Keratinocyte (primary cell): ENCODE data around the gene PALD1. TPM values are rescaled to one million over a fixed set of nuclear protein-coding genes. Genes with fewer than 3 reads are reported as not detected.

Experiments used
- DNase-seq: peaks from one replicate; pipeline ENCODE4 v3.0.0-alpha.2; 2011; ENCODE audit warnings: low read depth, missing footprints, low spot score
- FAIRE-seq: peaks from 2 replicates; lab custom pipeline; 2011; peaks lifted over from hg19 to GRCh38; lab: Jason Lieb, UNC
- H2AFZ ChIP-seq: 2 replicates; pipeline ENCODE4 v1.6.0; 2012; ENCODE audit warnings: low read length, control low read depth, inconsistent platforms; ENCODE audit not compliant: control insufficient read depth
- H3K27ac ChIP-seq: 2 replicates; pipeline ENCODE4 v1.5.1; 2011; ENCODE audit warnings: low read length; ENCODE audit not compliant: control insufficient read depth, insufficient read depth
- H3K27me3 ChIP-seq: 3 replicates; pipeline ENCODE4 v1.6.0; 2011; ENCODE audit warnings: low read length; ENCODE audit not compliant: control insufficient read depth, insufficient read depth; ENCODE audit errors: extremely low read depth
- H3K36me3 ChIP-seq, 2 experiments: 2 replicates in 1 of 2; 3 replicates in 1 of 2; pipeline ENCODE4 v1.5.1; 2011; ENCODE audit warnings: low read length in 2 of 2, mild to moderate bottlenecking in 1 of 2; ENCODE audit not compliant: control insufficient read depth in 2 of 2, insufficient read depth in 2 of 2; ENCODE audit errors: extremely low read depth in 1 of 2
- H3K4me1 ChIP-seq: 3 replicates; pipeline ENCODE4 v1.5.1; 2011; ENCODE audit warnings: low read length; ENCODE audit not compliant: control insufficient read depth, insufficient read depth; ENCODE audit errors: extremely low read depth
- H3K4me2 ChIP-seq: 3 replicates; pipeline ENCODE4 v1.6.0; 2011; ENCODE audit warnings: low read depth, low read length; ENCODE audit not compliant: control insufficient read depth, insufficient read depth; ENCODE audit errors: extremely low read depth
- H3K4me3 ChIP-seq, 3 experiments: fragments of 200-600 bp in 1 of 3; sonication (generic) in 1 of 3; 2 replicates in 2 of 3; 3 replicates in 1 of 3; pipeline ENCODE4 v1.5.1; 2011 to 2016; ENCODE audit warnings: low read length in 3 of 3, mild to moderate bottlenecking in 3 of 3, control low read depth in 2 of 3, inconsistent platforms in 1 of 3, low read depth in 1 of 3, mixed read lengths in 1 of 3, mixed run types in 1 of 3, moderate library complexity in 1 of 3; ENCODE audit not compliant: control insufficient read depth in 2 of 3, insufficient read depth in 2 of 3; ENCODE audit errors: extremely low read depth in 1 of 3
- H3K79me2 ChIP-seq: 2 replicates; pipeline ENCODE4 v1.6.0; 2012; ENCODE audit warnings: low read length; ENCODE audit not compliant: control insufficient read depth, insufficient read depth
- H3K9ac ChIP-seq: 3 replicates; pipeline ENCODE4 v1.6.0; 2011; ENCODE audit warnings: low read length; ENCODE audit not compliant: control insufficient read depth, insufficient read depth; ENCODE audit errors: extremely low read depth
- H3K9me1 ChIP-seq: 3 replicates; pipeline ENCODE4 v1.6.0; 2011; ENCODE audit warnings: low read length; ENCODE audit not compliant: control insufficient read depth, insufficient read depth; ENCODE audit errors: extremely low read depth
- H3K9me3 ChIP-seq: 2 replicates; pipeline ENCODE4 v1.5.1; 2012; ENCODE audit warnings: low read depth, low read length; ENCODE audit not compliant: control insufficient read depth
- H4K20me1 ChIP-seq: 3 replicates; pipeline ENCODE4 v1.6.0; 2011; ENCODE audit warnings: low read length; ENCODE audit not compliant: control insufficient read depth, insufficient read depth; ENCODE audit errors: extremely low read depth
- CTCF ChIP-seq, 3 experiments: IDR thresholded peaks in 1 of 3; conservative IDR thresholded peaks in 1 of 3; optimal IDR thresholded peaks in 1 of 3; 2 replicates in 2 of 3; 3 replicates in 1 of 3; pipeline versions ENCODE3 to v1.5.1; 2011; ENCODE audit warnings: low read length in 3 of 3, mild to moderate bottlenecking in 3 of 3, moderate library complexity in 2 of 3, control low read depth in 1 of 3, inconsistent platforms in 1 of 3; ENCODE audit not compliant: insufficient read depth in 2 of 3; ENCODE audit errors: extremely low read depth in 1 of 3
- EZH2 ChIP-seq: IDR thresholded peaks from one replicate; pipeline ENCODE4 v1.6.1; 2012; ENCODE audit warnings: inconsistent platforms, mild to moderate bottlenecking, low read length, moderate library complexity
- dilution Hi-C: fragments of 300-500 bp; cut with MboI; formaldehyde crosslinking; loops from one replicate; pipeline ENCODE4 v1.7.0; 2020; ENCODE audit warnings: low sequenced_read_pairs; ENCODE audit not compliant: extremely low pct_ligation_motif_present
- polyA plus RNA-seq, 5 experiments: library from polyadenylated mRNA; depleted of rRNA in 3 of 5; stranded (reverse) in 3 of 5; stranded (forward) in 1 of 5; unstranded in 1 of 5; fragments of >200 nt; gene quantifications; 1 replicate in 1 of 5; 2 replicates in 3 of 5; 3 replicates in 1 of 5; pipeline versions ENCODE4 v1.2.1 to v1.2.3, GENCODE V29; 2011 to 2012; ENCODE audit warnings: missing spikeins in 2 of 5, low read depth in 1 of 5, low replicate concordance in 1 of 5

Gene PALD1
- polyA plus RNA-seq, 1 donor (not counting 4 experiments of a cell fraction or from before 2014, with no cell fraction given) = 0.83 TPM

- Histone ChIP-seq H3K27me3 (peaks cover 34% of the 10 kb centered on the region), H3K9me1 (no peaks in the 10 kb centered on the region), H3K9ac (no peak overlapping the region), H4K20me1 (no peaks in the 10 kb centered on the region), H3K27ac (no peak overlapping the region), H3K79me2 (no peaks in the 10 kb centered on the region), H3K4me3 (peak overlapping the region in 1 of 3 experiments; percentile 19), H3K36me3 (no peaks in the 10 kb centered on the region), H3K4me2 (peak overlapping the region; percentile 31), H3K4me1 (peaks cover 18% of the 10 kb centered on the region), H2AFZ (peak overlapping the region; percentile 57), H3K9me3 (no peaks in the 10 kb centered on the region)
- FAIRE-seq = peak; percentile 60
- dilution Hi-C loops = no loop called here
- no peak for TF ChIP-seq EZH2
- no peak for TF ChIP-seq CTCF (optimal IDR thresholded peaks at IDR 0.05 in 1 of 3, IDR thresholded peaks at IDR 0.05 in 1 of 3, conservative IDR thresholded peaks at IDR 0.05 in 1 of 3; ENCODE audit: extremely low read depth in 1 of 3, insufficient read depth in 2 of 3, low read length in 3 of 3)
- DNase-seq = no peak
Observed at GRCh38 chr10:70442332-70442988, 36.1 kb upstream of the PALD1 start.

DNA sequence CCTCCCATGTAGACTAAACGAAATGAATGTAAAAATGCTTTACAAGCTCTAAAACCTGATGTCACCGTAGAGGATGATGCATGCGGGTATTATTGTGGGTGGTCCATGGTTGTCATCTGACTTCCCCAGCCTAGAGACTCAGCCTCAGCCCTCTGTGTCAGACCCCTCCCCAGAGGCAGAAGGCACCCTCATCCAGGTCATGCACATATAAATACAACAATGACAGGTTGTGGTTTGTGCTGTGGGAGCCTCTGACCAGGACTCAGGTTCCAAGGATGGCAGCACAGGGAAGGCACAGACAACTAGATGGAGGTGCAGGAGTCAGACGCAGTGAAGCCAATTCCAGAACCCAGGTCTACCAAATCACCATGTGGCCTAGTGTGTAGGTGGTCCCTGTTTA, 33.8 kb upstream of the PALD1 start:
- no peaks in the 10 kb centered on the region for H3K9me1 ChIP-seq
- no peak overlapping the region for H3K4me3 ChIP-seq
- no peak for TF ChIP-seq EZH2
- no peak for TF ChIP-seq CTCF (optimal IDR thresholded peaks at IDR 0.05 in 1 of 3, IDR thresholded peaks at IDR 0.05 in 1 of 3, conservative IDR thresholded peaks at IDR 0.05 in 1 of 3; ENCODE audit: extremely low read depth in 1 of 3, insufficient read depth in 2 of 3, low read length in 3 of 3)
- no peaks in the 10 kb centered on the region for H3K9me3 ChIP-seq
- no peak overlapping the region for H3K27ac ChIP-seq
- H3K79me2 ChIP-seq = no peaks in the 10 kb centered on the region
- no peak overlapping the region for H3K9ac ChIP-seq
- no peak overlapping the region for H3K4me2 ChIP-seq
- peaks cover 26% of the 10 kb centered on the region for H3K27me3 ChIP-seq
- dilution Hi-C loops = no loop called here
- H2AFZ ChIP-seq = no peak overlapping the region
- DNase-seq = no peak
- no peaks in the 10 kb centered on the region for H4K20me1 ChIP-seq
- H3K4me1 ChIP-seq = peaks cover 18% of the 10 kb centered on the region
- H3K36me3 ChIP-seq = no peaks in the 10 kb centered on the region
- FAIRE-seq = no peak
